WTC11 (cell line): Measurements from ENCODE around the gene GFOD1. TPM values are rescaled to one million over a fixed set of nuclear protein-coding genes. Genes with fewer than 3 reads are reported as not detected.

ENCODE experiments used
- ATAC-seq: fragments of 200-7000 bp; cut with Tn5 transposase; 2 replicates; pipeline ENCODE4 v1.10.0; 2021; ENCODE audit warnings: mild to moderate bottlenecking, moderate library complexity
- CTCF ChIA-PET: fragments of 300-600 bp; sonication (Branson Sonifier 250); formaldehyde crosslinking; loops from one replicate; lab custom pipeline; 2021; ENCODE audit warnings: antibody characterized with exemption; lab: Charles Lee
- POLR2A ChIA-PET: fragments of 350-600 bp; sonication (Branson Sonifier 250); formaldehyde crosslinking; loops from one replicate; lab custom pipeline; 2021; ENCODE audit warnings: antibody characterized with exemption; lab: Charles Lee
- DNase-seq: peaks from one replicate; pipeline ENCODE4 v3.0.0; 2021; ENCODE audit warnings: low spot score
- H3K27ac Mint-ChIP-seq: 2 replicates; pipeline ENCODE4 v1.8.0; 2021; ENCODE audit warnings: mixed read lengths
- H3K27me3 Mint-ChIP-seq: 2 replicates; pipeline ENCODE4 v1.8.0; 2021; ENCODE audit warnings: low read depth, mild to moderate bottlenecking, moderate library complexity, mixed read lengths
- H3K36me3 Mint-ChIP-seq: 2 replicates; pipeline ENCODE4 v1.8.0; 2021; ENCODE audit warnings: mixed read lengths
- H3K4me1 Mint-ChIP-seq: 2 replicates; pipeline ENCODE4 v1.8.0; 2022; ENCODE audit warnings: mixed read lengths
- H3K4me3 Mint-ChIP-seq: 2 replicates; pipeline ENCODE4 v1.8.0; 2021; ENCODE audit warnings: mild to moderate bottlenecking, moderate library complexity, mixed read lengths
- H3K9me3 Mint-ChIP-seq: 2 replicates; pipeline ENCODE4 v1.8.0; 2021; ENCODE audit warnings: mixed read lengths
- ARID4B ChIP-seq: sonication (generic); formaldehyde crosslinking; IDR thresholded peaks from 2 replicates; pipeline ENCODE4 v1.8.0; 2023; ENCODE audit warnings: missing genetic modification reagents, mild to moderate bottlenecking, borderline replicate concordance
- ATF1 ChIP-seq: sonication (generic); formaldehyde crosslinking; IDR thresholded peaks from 2 replicates; pipeline ENCODE4 v1.8.1; 2023; ENCODE audit warnings: mild to moderate bottlenecking, moderate library complexity, missing genetic modification reagents
- CBFB ChIP-seq: sonication (generic); formaldehyde crosslinking; IDR thresholded peaks from 2 replicates; pipeline ENCODE4 v1.8.1; 2022; ENCODE audit warnings: mild to moderate bottlenecking, low read depth, missing genetic modification reagents
- E2F5 ChIP-seq: sonication (generic); formaldehyde crosslinking; IDR thresholded peaks from 2 replicates; pipeline ENCODE4 v1.8.1; 2022; ENCODE audit warnings: mild to moderate bottlenecking, moderate library complexity, missing genetic modification reagents
- FOXP4 ChIP-seq: sonication (generic); formaldehyde crosslinking; IDR thresholded peaks from 2 replicates; pipeline ENCODE4 v1.8.0; 2022; ENCODE audit warnings: mild to moderate bottlenecking, missing genetic modification reagents
- GABPB1 ChIP-seq: sonication (generic); formaldehyde crosslinking; IDR thresholded peaks from 2 replicates; pipeline ENCODE4 v1.8.1; 2023; ENCODE audit warnings: mild to moderate bottlenecking, missing genetic modification reagents
- GRHL2 ChIP-seq: fragments of 250-450 bp; sonication (Bioruptor Pico); IDR thresholded peaks from 2 replicates; pipeline ENCODE4 v1.8.0; 2022; ENCODE audit warnings: mild to moderate bottlenecking, moderate library complexity; ENCODE audit not compliant: insufficient replicate concordance, severe bottlenecking
- GTF2I ChIP-seq: fragments of 250-450 bp; sonication (Bioruptor Pico); conservative IDR thresholded peaks from 2 replicates; pipeline ENCODE4 v1.4.0; 2021; ENCODE audit warnings: mild to moderate bottlenecking
- NR1H2 ChIP-seq: sonication (generic); formaldehyde crosslinking; IDR thresholded peaks from 2 replicates; pipeline ENCODE4 v1.9.0; 2021; ENCODE audit warnings: mild to moderate bottlenecking, moderate library complexity, missing genetic modification reagents
- PREB ChIP-seq: sonication (generic); formaldehyde crosslinking; IDR thresholded peaks from 2 replicates; pipeline ENCODE4 v1.8.1; 2022; ENCODE audit warnings: mild to moderate bottlenecking, missing genetic modification reagents, moderate library complexity, borderline replicate concordance
- TCF7 ChIP-seq: sonication (generic); formaldehyde crosslinking; IDR thresholded peaks from 2 replicates; pipeline ENCODE4 v1.8.0; 2022; ENCODE audit warnings: mild to moderate bottlenecking, low read depth, missing genetic modification reagents, moderate library complexity
- USF2 ChIP-seq: sonication (generic); formaldehyde crosslinking; IDR thresholded peaks from 2 replicates; pipeline ENCODE4 v1.8.1; 2023; ENCODE audit warnings: mild to moderate bottlenecking, missing genetic modification reagents, moderate library complexity
- ZBTB43 ChIP-seq: sonication (generic); formaldehyde crosslinking; IDR thresholded peaks from 2 replicates; pipeline ENCODE4 v1.8.1; 2023; ENCODE audit warnings: mild to moderate bottlenecking, missing genetic modification reagents
- ZNF219 ChIP-seq: sonication (generic); formaldehyde crosslinking; IDR thresholded peaks from 2 replicates; pipeline ENCODE4 v1.8.0; 2023; ENCODE audit warnings: missing genetic modification reagents, mild to moderate bottlenecking, borderline replicate concordance
- ZNF232 ChIP-seq: sonication (generic); formaldehyde crosslinking; IDR thresholded peaks from 2 replicates; pipeline ENCODE4 v1.8.0; 2022; ENCODE audit warnings: mild to moderate bottlenecking, missing genetic modification reagents
- ZNF532 ChIP-seq: fragments of 250-450 bp; sonication (Bioruptor Pico); IDR thresholded peaks from 2 replicates; pipeline ENCODE4 v1.9.0; 2021; ENCODE audit warnings: mild to moderate bottlenecking, borderline replicate concordance
- total RNA-seq: library from RNA; stranded (reverse); gene quantifications from 3 replicates; pipeline ENCODE4 v1.2.3, GENCODE V29; 2021

Gene GFOD1
- total RNA-seq, 1 experiment from 2014 or later = 8.5 TPM

- Mint-ChIP-seq H3K4me1 (peaks cover 43% of the 10 kb centered on the region), H3K36me3 (no peaks in the 10 kb centered on the region), H3K27ac (peak overlapping the region; percentile 81; the same call in 1 of the 2 replicates), H3K9me3 (no peaks in the 10 kb centered on the region), H3K27me3 (no peaks in the 10 kb centered on the region), H3K4me3 (no peak overlapping the region)
- ATAC-seq (peak; percentile 39), DNase-seq (no peak)
- POLR2A ChIA-PET = interaction anchor here (0.7 kb wide), 1 partner anchor 64 kb away, joined by 3 read pairs; no protein-coding TSS in a partner anchor
- TF ChIP-seq TCF7 (CRISPR knock-in tag) (no peak), ARID4B (CRISPR knock-in tag) (no peak), GABPB1 (CRISPR knock-in tag) (no peak), CBFB (CRISPR knock-in tag) (no peak), USF2 (no peak), ZBTB43 (CRISPR knock-in tag) (no peak), ZNF232 (CRISPR knock-in tag) (no peak), PREB (no peak), E2F5 (no peak), ZNF532 (CRISPR knock-in tag) (no peak), FOXP4 (CRISPR knock-in tag) (no peak), GTF2I (CRISPR knock-in tag) (no peak), NR1H2 (no peak), ZNF219 (CRISPR knock-in tag) (no peak), GRHL2 (no peak), ATF1 (CRISPR knock-in tag) (no peak)
- CTCF ChIA-PET = interaction anchor here (0.7 to 0.8 kb wide), 2 partner anchors 20 to 908 kb away, joined by 3 read pairs; no protein-coding TSS in a partner anchor
Measured at GRCh38 chr6:13431861-13432465, 55.4 kb downstream of the GFOD1 start.
